ENCODE measurements around the gene STUM. TPM values are rescaled to one million over a fixed set of nuclear protein-coding genes. Genes with fewer than 3 reads are reported as not detected.

STUM gene
- total and polyA plus RNA-seq, 2 of the 8 experiments (the other 6 are each of a cell fraction or from before 2014, with no cell fraction given), result 0.76 to 1.2 TPM

GRCh38 chr1:226651732-226652105 is 103.2 kb downstream of the STUM start:
- no peak overlapping the region for H3K14ac ChIP-seq (ENCODE audit: insufficient read length)
- H3K4me2 ChIP-seq (ENCODE audit: insufficient read depth in 1 of 2, low read depth in 2 of 2, low read length in 2 of 2), result no peak overlapping the region
- H3K9ac ChIP-seq (replicated peaks in 1 of 4; ENCODE audit: extremely low read depth in 1 of 4, low read depth in 3 of 4, low read length in 3 of 4), result no peak overlapping the region
- WGBS, 2 experiments (ENCODE audit: extremely low coverage in 1 of 2, insufficient coverage in 1 of 2, insufficient read length in 1 of 2, insufficient replicate concordance in 2 of 2, low coverage in 1 of 2, low lambda C conversion rate in 2 of 2, missing lambda C conversion rate in 1 of 2), result 90% methylated on average over 4 of the region's 4 CpGs; no CpG with 5 or more reads in 1 of the 2 experiments
- H2AK5ac ChIP-seq (ENCODE audit: low read depth, low read length), result no peak overlapping the region
- TF ChIP-seq CREB1 (IDR thresholded peaks at IDR 0.05) (no peak), RBBP5 (IDR thresholded peaks at IDR 0.05; ENCODE audit: borderline replicate concordance, low read depth, low read length) (no peak), CEBPB (IDR thresholded peaks at IDR 0.05; ENCODE audit: low read depth, low read length) (no peak)
- H2BK15ac ChIP-seq (ENCODE audit: low read length), result no peak overlapping the region
- H2AFZ ChIP-seq (ENCODE audit: low read length), result no peak overlapping the region
- no peaks in the 10 kb centered on the region for H3K9me3 ChIP-seq (ENCODE audit: insufficient read depth in 2 of 2, low read depth in 1 of 2, low read length in 1 of 2)
- no peak overlapping the region; the same call in 1 of the 2 replicates for H3K18ac ChIP-seq (ENCODE audit: extremely low read depth, low read length)
- FAIRE-seq, result no peak
- no peaks in the 10 kb centered on the region for H3K23me2 ChIP-seq (ENCODE audit: low read depth, low read length)
- no peak for DNase-seq (ENCODE audit: low read depth in 1 of 2, low spot score in 2 of 2)
- H3K27ac ChIP-seq (ENCODE audit: low read depth, low read length), result no peak overlapping the region
- ChIA-PET CTCF (ENCODE audit: partially characterized antibody) (interaction anchor here (0.7 to 6.1 kb wide), 11 partner anchors 9 to 176 kb away, joined by 3 to 27 read pairs (median 6); no protein-coding TSS in a partner anchor), POLR2A (ENCODE audit: partially characterized antibody) (interaction anchor here (1.1 to 1.3 kb wide), 3 partner anchors 13 to 16 kb away, joined by 3 read pairs; no protein-coding TSS in a partner anchor)
- H2BK20ac ChIP-seq (ENCODE audit: low read length), result no peak overlapping the region
- no peaks in the 10 kb centered on the region; a peak in 1 of 7 replicates for H3K27me3 ChIP-seq (replicated peaks in 1 of 4; ENCODE audit: control insufficient read depth in 3 of 4, extremely low read depth in 1 of 4, insufficient read depth in 3 of 4, low read length in 3 of 4)
- H4K20me1 ChIP-seq (replicated peaks in 1 of 2; ENCODE audit: control insufficient read depth in 1 of 2, insufficient read depth in 2 of 2, low read length in 2 of 2), result peaks cover 0 to 4% of the 10 kb centered on the region in 2 experiments
- no peaks in the 10 kb centered on the region for H3K79me1 ChIP-seq (ENCODE audit: low read depth, low read length)
- no peaks in the 10 kb centered on the region for H3K36me3 ChIP-seq (ENCODE audit: control insufficient read depth in 2 of 4, insufficient read depth in 4 of 4, low read length in 3 of 4)
- no peaks in the 10 kb centered on the region for H3K79me2 ChIP-seq (ENCODE audit: control insufficient read depth in 1 of 2, insufficient read depth in 2 of 2, low read length in 2 of 2)
- H4K5ac ChIP-seq (ENCODE audit: insufficient read length, low read depth, low read length), result no peak overlapping the region
- H3K4ac ChIP-seq (replicated peaks; ENCODE audit: insufficient read length, low read depth, low read length), result no peak overlapping the region
- no peak overlapping the region for H2BK12ac ChIP-seq (ENCODE audit: low read depth, low read length)
- no peak overlapping the region for H4K91ac ChIP-seq (replicated peaks; ENCODE audit: insufficient read length, low read length)
- no peak overlapping the region for H3K23ac ChIP-seq (ENCODE audit: insufficient read length)
- no peak overlapping the region for H4K8ac ChIP-seq (ENCODE audit: extremely low read depth, insufficient read depth, low read length)
- no peak overlapping the region for H3K4me3 ChIP-seq (ENCODE audit: extremely low read depth in 1 of 4, insufficient read depth in 2 of 4, low read depth in 3 of 4, low read length in 4 of 4)
- peaks cover 4 to 35% (median 25%) of the 10 kb centered on the region in 4 experiments for H3K4me1 ChIP-seq (replicated peaks in 1 of 4; ENCODE audit: control insufficient read depth in 3 of 4, insufficient read depth in 4 of 4, low read length in 3 of 4)
- no peak overlapping the region for H2BK5ac ChIP-seq (ENCODE audit: low read depth, low read length)
- H3K56ac ChIP-seq (replicated peaks; ENCODE audit: insufficient read length, low read depth, low read length), result no peak overlapping the region
- H2BK120ac ChIP-seq (replicated peaks; ENCODE audit: low read depth, low read length), result no peak overlapping the region

All from H1 (cell line).